Fibroblast of villous mesenchyme (primary cell): Measurements from ENCODE around the gene N4BP2. TPM values are rescaled to one million over a fixed set of nuclear protein-coding genes. Genes with fewer than 3 reads are reported as not detected.

ENCODE experiments used
- DNase-seq: peaks from one replicate; pipeline ENCODE4 v3.0.0-alpha.2; 2010; ENCODE audit warnings: low read depth
- H3K4me3 ChIP-seq: 2 replicates; pipeline ENCODE4 v1.5.1; 2011; ENCODE audit warnings: low read depth, mild to moderate bottlenecking, low read length
- small RNA-seq: library from RNA; depleted of rRNA; stranded (forward); fragments of <200 nt; gene quantifications from one replicate; pipeline ENCODE3, GENCODE V24; 2012
- total RNA-seq: library from RNA; depleted of rRNA; stranded (reverse); fragments of >200 nt; gene quantifications from 2 replicates; pipeline ENCODE4 v1.2.3, GENCODE V29; 2012
- TF ChIP-seq, protein P1 (sequence below): IDR thresholded peaks from 2 replicates; pipeline ENCODE4 v1.5.1; 2012; ENCODE audit warnings: low read depth, mild to moderate bottlenecking, low read length; ENCODE audit not compliant: insufficient read depth

Gene N4BP2
- total RNA-seq, 1 donor: 8.2 TPM

DNA sequence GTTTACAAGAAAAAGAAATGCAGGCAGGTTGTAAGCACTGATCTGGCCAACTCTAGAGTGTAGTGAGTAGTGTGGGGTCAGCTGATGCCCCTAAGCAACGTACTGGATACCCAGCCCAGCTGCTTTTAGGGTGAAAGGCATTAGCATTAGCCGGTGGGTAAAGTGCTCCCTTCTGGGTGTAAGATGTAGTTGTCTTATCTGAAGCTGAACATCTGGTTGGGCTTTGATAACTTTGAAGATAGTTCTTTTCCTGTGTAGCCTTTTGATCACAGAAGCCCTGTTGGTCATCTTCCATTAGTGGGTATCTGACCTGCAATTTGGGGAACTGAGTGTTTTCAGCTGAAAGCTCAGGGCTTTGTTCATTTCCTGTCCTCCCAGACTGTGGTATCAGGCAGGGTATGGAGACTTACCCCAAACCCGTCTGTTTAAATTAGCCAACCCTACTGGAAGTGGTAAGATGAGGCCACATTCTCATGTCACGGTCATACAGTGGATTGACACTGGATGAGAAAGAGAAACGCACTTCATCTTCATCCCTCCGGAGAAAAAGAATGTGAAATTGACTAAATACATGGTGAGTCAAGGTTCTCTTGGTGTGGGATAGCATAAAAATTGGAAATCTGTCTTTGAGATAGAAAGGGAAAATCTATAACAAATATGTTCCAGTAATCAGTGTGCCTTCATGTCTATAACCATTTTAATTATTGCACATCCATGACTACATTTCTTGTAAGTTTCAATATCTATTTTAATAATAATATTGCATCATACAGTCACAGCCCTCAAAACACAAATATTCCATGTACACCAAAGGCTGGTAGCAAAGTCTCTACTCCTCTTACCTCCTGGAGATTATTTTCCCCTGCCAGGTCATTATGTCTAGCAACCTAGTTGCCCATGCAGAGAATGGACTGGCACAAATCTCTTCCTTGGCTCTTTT is 148.9 kb downstream of the N4BP2 start:
- no peak overlapping the region for H3K4me3 ChIP-seq
- TF ChIP-seq, protein P1, sequence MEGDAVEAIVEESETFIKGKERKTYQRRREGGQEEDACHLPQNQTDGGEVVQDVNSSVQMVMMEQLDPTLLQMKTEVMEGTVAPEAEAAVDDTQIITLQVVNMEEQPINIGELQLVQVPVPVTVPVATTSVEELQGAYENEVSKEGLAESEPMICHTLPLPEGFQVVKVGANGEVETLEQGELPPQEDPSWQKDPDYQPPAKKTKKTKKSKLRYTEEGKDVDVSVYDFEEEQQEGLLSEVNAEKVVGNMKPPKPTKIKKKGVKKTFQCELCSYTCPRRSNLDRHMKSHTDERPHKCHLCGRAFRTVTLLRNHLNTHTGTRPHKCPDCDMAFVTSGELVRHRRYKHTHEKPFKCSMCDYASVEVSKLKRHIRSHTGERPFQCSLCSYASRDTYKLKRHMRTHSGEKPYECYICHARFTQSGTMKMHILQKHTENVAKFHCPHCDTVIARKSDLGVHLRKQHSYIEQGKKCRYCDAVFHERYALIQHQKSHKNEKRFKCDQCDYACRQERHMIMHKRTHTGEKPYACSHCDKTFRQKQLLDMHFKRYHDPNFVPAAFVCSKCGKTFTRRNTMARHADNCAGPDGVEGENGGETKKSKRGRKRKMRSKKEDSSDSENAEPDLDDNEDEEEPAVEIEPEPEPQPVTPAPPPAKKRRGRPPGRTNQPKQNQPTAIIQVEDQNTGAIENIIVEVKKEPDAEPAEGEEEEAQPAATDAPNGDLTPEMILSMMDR: no peak
- DNase-seq: no peak

DNA sequence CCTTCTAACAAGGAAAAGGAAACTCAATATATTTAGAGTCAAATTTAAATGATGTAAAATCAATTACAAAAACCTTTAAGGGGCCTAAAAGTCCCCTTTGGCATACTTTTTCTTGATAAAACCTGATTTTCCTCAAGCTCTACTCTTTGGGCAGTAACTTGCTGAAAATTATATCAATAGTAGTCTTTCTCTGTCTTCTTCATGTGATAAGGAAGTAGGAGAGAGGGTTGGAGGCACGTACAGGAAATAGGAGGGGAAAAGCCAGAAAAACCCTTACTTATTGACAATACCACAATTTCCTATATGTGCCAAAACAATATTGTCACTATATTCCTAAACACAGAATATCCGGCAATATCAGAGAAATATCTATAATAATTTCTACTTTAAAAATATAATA is 149.8 kb downstream of the N4BP2 start:
- H3K4me3 ChIP-seq: no peak overlapping the region
- no peak for DNase-seq
- TF ChIP-seq, protein P1: no peak

Small RNA genes within 50 kb of the gene (small RNA-seq; reads per million reads assigned to genes)
- gene AC095057.1 (not detected), gene RF00432 (not detected), gene RNU6-1112P (not detected)

Other genes starting within 250 kb of the N4BP2 start
- gene PDS5A, start 78.9 kb upstream of the N4BP2 start, total RNA-seq: 60.9 and 85.1 TPM in 2 replicates
- under 0.01 TPM in 1 of 2 replicates, not detected in the other for gene RHOH, start 140.2 kb downstream of the N4BP2 start, total RNA-seq